K562 (cell line): Measurements from ENCODE around the gene BCAR1.
"Not testable (repeated sequence)": the region's sequence is repeated elsewhere in the genome, so short reads cannot be mapped to it uniquely, and the experiment has no call there.

Source experiments
- CHD2 ChIP-seq: IDR thresholded peaks from 2 replicates; pipeline ENCODE4 v1.6.1; 2011; ENCODE audit warnings: low read depth, low read length
- MAZ ChIP-seq, 2 experiments: fragments of 450-650 bp in 1 of 2; sonication (generic) in 1 of 2; formaldehyde crosslinking; IDR thresholded peaks in 1 of 2; conservative IDR thresholded peaks in 1 of 2; 2 replicates each; pipeline versions ENCODE4 v1.4.0 to v1.5.0; 2020; ENCODE audit warnings: mild to moderate bottlenecking in 1 of 2, missing genetic modification reagents in 1 of 2
- NONO ChIP-seq, 2 experiments: fragments of 200-400 bp in 1 of 2; fragments of 450-650 bp in 1 of 2; formaldehyde crosslinking in 1 of 2; IDR thresholded peaks; 2 replicates each; pipeline ENCODE4 v1.6.1; 2017; ENCODE audit warnings: low read depth in 2 of 2, mild to moderate bottlenecking in 2 of 2, moderate library complexity in 2 of 2, low read length in 1 of 2
- SIN3A ChIP-seq, 2 experiments: fragments of 150-350 bp in 1 of 2; IDR thresholded peaks; 2 replicates each; pipeline ENCODE4 v1.6.1; 2011 to 2016; ENCODE audit warnings: borderline replicate concordance in 2 of 2, low read depth in 2 of 2, low read length in 2 of 2, mild to moderate bottlenecking in 2 of 2, moderate library complexity in 2 of 2; ENCODE audit not compliant: control insufficient read depth in 1 of 2
- SMAD3 ChIP-seq: fragments of 450-650 bp; formaldehyde crosslinking; conservative IDR thresholded peaks from 2 replicates; pipeline ENCODE4 v1.4.0; 2020; ENCODE audit warnings: mild to moderate bottlenecking
- SP1 ChIP-seq: sonication (generic); formaldehyde crosslinking; IDR thresholded peaks from 2 replicates; pipeline ENCODE4 v1.8.1; 2022; ENCODE audit warnings: mild to moderate bottlenecking, missing genetic modification reagents
- TAF1 ChIP-seq: IDR thresholded peaks from 2 replicates; pipeline ENCODE4 v1.6.1; 2011; ENCODE audit warnings: mild to moderate bottlenecking, low read length, moderate library complexity; ENCODE audit not compliant: insufficient read depth, control insufficient read depth, severe bottlenecking; ENCODE audit errors: extremely low read depth
- TF ChIP-seq, protein P1 (sequence below), 3 experiments: IDR thresholded peaks in 2 of 3; conservative IDR thresholded peaks in 1 of 3; 2 replicates each; pipeline ENCODE4 v1.5.1; 2011 to 2012; ENCODE audit warnings: low read length in 3 of 3, mild to moderate bottlenecking in 3 of 3, control low read depth in 2 of 3, improper control_type of control experiment in 1 of 3, inconsistent platforms in 1 of 3, low read depth in 1 of 3, mixed read lengths in 1 of 3, moderate library complexity in 1 of 3; ENCODE audit not compliant: insufficient read depth in 2 of 3
- TF ChIP-seq, protein P2 (sequence below), 2 experiments: IDR thresholded peaks; 2 replicates each; pipeline ENCODE4 v1.6.1; 2012; ENCODE audit warnings: improper control_type of control experiment in 2 of 2, low read depth in 2 of 2, low read length in 2 of 2, borderline replicate concordance in 1 of 2
- TF ChIP-seq, protein P3 (sequence below): sonication (generic); formaldehyde crosslinking; IDR thresholded peaks from 2 replicates; pipeline ENCODE4 v1.8.0; 2022; ENCODE audit warnings: missing genetic modification reagents, mild to moderate bottlenecking, borderline replicate concordance
- TF ChIP-seq, protein P4 (sequence below): fragments of 250-450 bp; sonication (Bioruptor Pico); IDR thresholded peaks from 2 replicates; pipeline ENCODE4 v1.5.0; 2021
- TF ChIP-seq, protein P5 (sequence below): sonication (generic); formaldehyde crosslinking; IDR thresholded peaks from 2 replicates; pipeline ENCODE4 v1.9.0; 2022; ENCODE audit warnings: mild to moderate bottlenecking, missing genetic modification reagents

DNA sequence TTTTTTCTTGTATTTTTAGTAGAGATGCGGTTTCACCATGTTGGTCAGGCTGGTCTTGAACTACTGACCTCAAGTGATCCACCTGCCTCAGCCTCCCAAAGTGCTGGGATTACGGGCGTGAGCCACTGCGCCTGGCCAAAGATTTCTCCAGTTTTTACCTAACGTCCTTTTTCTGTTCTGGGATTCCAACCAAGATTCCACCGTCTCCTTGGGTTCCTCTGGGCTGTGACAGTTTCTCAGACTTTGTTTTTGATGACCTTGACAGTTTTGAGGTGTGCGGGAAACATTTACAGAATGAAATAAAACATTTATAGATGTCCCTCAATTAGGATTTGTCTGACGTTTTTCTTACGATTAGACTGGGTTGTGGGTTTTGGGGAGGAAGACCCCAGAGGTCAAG lies 17.9 kb upstream of the BCAR1 start:
- TF ChIP-seq CHD2; NONO (IDR thresholded peaks at IDR 0.05; ENCODE audit: low read depth in 2 of 2, low read length in 1 of 2); MAZ (CRISPR knock-in tag; conservative IDR thresholded peaks at IDR 0.05 in 1 of 2, IDR thresholded peaks at IDR 0.05 in 1 of 2); TAF1; SIN3A (IDR thresholded peaks at IDR 0.05; ENCODE audit: borderline replicate concordance in 2 of 2, control insufficient read depth in 1 of 2, low read depth in 2 of 2, low read length in 2 of 2); SP1; SMAD3 (CRISPR knock-in tag): not testable (repeated sequence)
- TF ChIP-seq, protein P1, sequence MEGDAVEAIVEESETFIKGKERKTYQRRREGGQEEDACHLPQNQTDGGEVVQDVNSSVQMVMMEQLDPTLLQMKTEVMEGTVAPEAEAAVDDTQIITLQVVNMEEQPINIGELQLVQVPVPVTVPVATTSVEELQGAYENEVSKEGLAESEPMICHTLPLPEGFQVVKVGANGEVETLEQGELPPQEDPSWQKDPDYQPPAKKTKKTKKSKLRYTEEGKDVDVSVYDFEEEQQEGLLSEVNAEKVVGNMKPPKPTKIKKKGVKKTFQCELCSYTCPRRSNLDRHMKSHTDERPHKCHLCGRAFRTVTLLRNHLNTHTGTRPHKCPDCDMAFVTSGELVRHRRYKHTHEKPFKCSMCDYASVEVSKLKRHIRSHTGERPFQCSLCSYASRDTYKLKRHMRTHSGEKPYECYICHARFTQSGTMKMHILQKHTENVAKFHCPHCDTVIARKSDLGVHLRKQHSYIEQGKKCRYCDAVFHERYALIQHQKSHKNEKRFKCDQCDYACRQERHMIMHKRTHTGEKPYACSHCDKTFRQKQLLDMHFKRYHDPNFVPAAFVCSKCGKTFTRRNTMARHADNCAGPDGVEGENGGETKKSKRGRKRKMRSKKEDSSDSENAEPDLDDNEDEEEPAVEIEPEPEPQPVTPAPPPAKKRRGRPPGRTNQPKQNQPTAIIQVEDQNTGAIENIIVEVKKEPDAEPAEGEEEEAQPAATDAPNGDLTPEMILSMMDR (IDR thresholded peaks at IDR 0.05 in 2 of 3, conservative IDR thresholded peaks at IDR 0.05 in 1 of 3; ENCODE audit: insufficient read depth in 2 of 3, low read depth in 1 of 3, low read length in 3 of 3) = not testable (repeated sequence)
- TF ChIP-seq, protein P2, sequence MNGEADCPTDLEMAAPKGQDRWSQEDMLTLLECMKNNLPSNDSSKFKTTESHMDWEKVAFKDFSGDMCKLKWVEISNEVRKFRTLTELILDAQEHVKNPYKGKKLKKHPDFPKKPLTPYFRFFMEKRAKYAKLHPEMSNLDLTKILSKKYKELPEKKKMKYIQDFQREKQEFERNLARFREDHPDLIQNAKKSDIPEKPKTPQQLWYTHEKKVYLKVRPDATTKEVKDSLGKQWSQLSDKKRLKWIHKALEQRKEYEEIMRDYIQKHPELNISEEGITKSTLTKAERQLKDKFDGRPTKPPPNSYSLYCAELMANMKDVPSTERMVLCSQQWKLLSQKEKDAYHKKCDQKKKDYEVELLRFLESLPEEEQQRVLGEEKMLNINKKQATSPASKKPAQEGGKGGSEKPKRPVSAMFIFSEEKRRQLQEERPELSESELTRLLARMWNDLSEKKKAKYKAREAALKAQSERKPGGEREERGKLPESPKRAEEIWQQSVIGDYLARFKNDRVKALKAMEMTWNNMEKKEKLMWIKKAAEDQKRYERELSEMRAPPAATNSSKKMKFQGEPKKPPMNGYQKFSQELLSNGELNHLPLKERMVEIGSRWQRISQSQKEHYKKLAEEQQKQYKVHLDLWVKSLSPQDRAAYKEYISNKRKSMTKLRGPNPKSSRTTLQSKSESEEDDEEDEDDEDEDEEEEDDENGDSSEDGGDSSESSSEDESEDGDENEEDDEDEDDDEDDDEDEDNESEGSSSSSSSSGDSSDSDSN (IDR thresholded peaks at IDR 0.05; ENCODE audit: borderline replicate concordance in 1 of 2, low read depth in 2 of 2, low read length in 2 of 2) = not testable (repeated sequence)
- TF ChIP-seq, protein P3, sequence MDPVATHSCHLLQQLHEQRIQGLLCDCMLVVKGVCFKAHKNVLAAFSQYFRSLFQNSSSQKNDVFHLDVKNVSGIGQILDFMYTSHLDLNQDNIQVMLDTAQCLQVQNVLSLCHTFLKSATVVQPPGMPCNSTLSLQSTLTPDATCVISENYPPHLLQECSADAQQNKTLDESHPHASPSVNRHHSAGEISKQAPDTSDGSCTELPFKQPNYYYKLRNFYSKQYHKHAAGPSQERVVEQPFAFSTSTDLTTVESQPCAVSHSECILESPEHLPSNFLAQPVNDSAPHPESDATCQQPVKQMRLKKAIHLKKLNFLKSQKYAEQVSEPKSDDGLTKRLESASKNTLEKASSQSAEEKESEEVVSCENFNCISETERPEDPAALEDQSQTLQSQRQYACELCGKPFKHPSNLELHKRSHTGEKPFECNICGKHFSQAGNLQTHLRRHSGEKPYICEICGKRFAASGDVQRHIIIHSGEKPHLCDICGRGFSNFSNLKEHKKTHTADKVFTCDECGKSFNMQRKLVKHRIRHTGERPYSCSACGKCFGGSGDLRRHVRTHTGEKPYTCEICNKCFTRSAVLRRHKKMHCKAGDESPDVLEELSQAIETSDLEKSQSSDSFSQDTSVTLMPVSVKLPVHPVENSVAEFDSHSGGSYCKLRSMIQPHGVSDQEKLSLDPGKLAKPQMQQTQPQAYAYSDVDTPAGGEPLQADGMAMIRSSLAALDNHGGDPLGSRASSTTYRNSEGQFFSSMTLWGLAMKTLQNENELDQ = not testable (repeated sequence)
- TF ChIP-seq, protein P4, sequence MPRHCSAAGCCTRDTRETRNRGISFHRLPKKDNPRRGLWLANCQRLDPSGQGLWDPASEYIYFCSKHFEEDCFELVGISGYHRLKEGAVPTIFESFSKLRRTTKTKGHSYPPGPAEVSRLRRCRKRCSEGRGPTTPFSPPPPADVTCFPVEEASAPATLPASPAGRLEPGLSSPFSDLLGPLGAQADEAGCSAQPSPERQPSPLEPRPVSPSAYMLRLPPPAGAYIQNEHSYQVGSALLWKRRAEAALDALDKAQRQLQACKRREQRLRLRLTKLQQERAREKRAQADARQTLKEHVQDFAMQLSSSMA (CRISPR knock-in tag) = not testable (repeated sequence)
- TF ChIP-seq, protein P5, sequence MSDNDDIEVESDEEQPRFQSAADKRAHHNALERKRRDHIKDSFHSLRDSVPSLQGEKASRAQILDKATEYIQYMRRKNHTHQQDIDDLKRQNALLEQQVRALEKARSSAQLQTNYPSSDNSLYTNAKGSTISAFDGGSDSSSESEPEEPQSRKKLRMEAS (CRISPR knock-in tag) = not testable (repeated sequence)
